Epithelial cell of prostate (primary cell): ENCODE data around the gene CDK10.

ENCODE experiments used
- DNase-seq: peaks from one replicate; pipeline ENCODE4 v3.0.0-alpha.2; 2011; ENCODE audit warnings: low read depth, low spot score
- H3K27ac ChIP-seq: fragments of 450-650 bp; 2 replicates; pipeline ENCODE4 v1.5.1; 2017; ENCODE audit warnings: mild to moderate bottlenecking

CDK10 gene

GRCh38 chr16:89729863-89730593, 43.5 kb downstream of the CDK10 start:
- DNase-seq, result no peak
- no peak overlapping the region for H3K27ac ChIP-seq

GRCh38 chr16:89730610-89731234, 44.2 kb downstream of the CDK10 start:
- DNase-seq, result no peak
- no peak overlapping the region for H3K27ac ChIP-seq

DNA sequence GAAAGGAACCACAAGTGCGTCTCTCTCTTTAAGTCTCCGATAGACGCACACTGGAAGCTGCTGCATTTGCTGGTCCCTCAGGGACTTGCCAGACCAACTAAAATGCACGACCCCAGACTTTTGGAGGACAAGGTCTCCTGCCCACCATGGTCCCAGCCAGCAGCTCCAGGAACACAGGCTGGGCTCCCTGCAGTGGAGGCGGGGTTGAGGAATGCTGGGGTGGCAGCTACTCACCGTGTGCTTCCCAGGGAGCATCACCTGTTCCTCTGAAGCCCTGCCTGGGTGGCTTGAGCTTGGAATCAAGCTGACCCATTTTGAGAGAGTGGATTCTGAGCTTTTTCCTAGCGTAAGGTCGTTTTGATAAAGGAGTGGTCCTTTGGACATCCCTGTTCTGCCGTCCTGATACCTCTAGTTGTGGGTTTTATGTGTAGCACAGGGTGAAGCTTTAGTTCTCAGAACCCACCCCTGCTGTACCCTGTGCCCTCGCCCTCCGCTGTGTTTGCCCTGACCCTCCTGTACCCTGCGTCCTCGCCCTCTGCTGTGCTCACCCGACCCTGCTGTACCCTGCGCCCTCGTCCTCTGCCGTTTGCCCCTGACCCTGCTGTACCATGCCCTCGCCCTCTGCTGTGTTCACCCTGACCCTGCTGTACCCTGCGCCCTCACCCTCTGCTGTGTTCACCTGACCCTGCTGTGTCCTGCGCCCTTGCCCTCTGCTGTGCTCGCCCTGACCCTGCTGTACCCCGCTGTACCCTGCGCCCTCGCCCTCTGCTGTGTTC, 45.8 kb downstream of the CDK10 start:
- no peak for DNase-seq

GRCh38 chr16:89732918-89733242, 46.4 kb downstream of the CDK10 start:
- no peak overlapping the region for H3K27ac ChIP-seq
- no peak for DNase-seq

More for the DNA sequence above, 45.8 kb downstream of the CDK10 start:
- no peak overlapping the region for H3K27ac ChIP-seq

DNA sequence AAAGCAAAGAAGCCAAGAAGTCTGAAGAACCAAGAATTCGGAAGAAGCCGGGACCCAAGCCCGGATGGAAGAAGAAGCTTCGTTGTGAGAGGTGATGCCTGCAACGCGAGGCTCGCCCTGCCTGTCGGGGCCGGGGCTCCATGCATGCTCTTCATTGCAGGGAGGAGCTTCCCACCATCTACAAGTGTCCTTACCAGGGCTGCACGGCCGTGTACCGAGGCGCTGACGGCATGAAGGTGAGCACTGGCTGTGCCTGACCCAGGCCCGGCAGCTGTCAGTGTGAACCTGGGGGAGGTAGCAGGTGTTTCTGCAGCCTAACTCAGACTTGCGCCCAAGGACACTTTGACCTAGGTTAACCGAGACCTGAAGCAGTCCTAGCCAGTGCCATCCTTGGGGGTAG, 46.8 kb downstream of the CDK10 start:
- H3K27ac ChIP-seq, result no peak overlapping the region
- no peak for DNase-seq

DNA sequence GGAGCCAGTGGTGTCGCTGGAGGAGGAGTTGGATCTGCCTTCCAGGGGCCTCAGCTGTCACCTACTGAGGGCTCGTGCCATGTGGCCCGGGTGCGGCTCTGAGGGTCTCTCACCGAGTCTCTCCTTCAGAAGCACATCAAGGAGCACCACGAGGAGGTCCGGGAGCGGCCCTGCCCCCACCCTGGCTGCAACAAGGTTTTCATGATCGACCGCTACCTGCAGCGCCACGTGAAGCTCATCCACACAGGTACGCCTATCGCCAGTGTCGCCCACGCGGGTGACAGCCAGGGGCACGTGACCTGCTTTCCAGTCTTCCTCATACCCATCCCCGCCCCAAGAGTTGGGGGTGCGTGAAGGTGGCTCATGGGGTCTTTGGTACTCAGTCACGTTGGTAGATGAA, 47.3 kb downstream of the CDK10 start:
- H3K27ac ChIP-seq, result no peak overlapping the region
- DNase-seq, result no peak

DNA sequence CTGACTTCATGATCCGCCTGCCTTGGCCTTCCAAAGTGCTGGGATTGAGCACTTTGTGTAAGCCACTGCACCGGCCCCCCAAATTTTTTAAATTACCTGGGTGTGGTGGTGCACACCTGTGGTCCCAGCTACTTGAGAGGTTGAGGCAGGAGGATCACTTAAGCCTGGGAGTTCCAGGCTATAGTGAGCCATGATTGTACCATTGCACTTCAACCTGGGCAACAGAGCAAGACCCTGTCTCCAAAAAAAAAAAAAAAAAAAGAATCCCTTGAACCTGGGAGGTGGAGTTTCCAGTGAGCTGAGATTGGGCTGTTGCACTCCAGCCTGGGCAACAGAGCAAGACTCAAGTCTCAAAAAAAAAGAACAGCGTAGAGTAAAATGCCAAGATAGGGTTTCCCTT, 50.1 kb downstream of the CDK10 start:
- no peak overlapping the region for H3K27ac ChIP-seq
- no peak for DNase-seq

- H3K27ac ChIP-seq, result no peak overlapping the region
- no peak for DNase-seq
Observed at GRCh38 chr16:89737341-89738071, 51.0 kb downstream of the CDK10 start.

DNA sequence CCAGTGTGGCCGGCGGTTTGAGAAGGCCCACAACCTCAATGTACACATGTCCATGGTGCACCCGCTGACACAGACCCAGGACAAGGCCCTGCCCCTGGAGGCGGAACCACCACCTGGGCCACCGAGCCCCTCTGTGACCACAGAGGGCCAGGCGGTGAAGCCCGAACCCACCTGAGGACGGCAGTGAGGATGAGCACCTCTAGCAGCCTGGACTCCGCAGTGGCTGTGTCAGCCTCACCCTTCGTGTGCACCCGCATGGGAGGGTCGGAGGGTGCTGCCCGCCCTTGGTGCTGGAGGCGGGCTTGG, 51.5 kb downstream of the CDK10 start:
- DNase-seq, result no peak
- H3K27ac ChIP-seq, result no peak overlapping the region

DNA sequence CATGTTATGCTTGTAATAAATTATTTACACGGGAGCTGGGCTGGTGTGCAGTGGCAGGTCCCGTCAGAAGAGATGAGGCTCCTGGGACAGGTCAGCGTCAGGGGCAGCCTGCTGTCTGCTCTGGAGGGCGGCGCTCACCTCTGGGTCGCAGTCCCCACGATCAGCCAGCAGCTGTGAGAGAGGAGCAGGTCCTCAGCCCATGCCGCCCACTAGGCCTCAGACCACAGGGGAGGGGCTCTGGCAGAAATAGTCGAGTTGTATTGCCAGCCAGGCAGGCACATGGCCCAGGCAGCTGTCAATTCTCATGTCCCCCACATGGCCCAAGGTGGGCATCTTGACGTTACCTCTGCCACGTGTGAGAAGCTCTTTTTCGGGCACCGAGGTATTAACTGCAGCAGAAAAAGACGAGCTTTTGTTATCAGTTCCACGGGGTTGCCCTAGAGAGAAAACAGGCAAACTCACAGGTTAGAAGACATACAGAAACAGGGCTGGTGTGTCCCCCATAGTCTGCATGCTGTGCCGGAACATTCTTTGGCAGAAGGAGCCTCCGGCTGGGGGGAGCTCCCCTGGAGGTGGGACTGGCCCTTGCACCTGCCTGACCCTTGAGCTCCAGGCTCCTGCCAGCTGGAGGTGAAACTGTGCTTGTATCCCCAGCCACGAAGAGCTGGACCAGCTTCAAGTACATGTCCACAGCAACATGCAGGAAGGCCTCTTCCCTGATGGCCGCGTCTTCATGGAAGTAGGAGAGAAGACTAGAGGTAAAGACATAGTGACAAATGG, 52.2 kb downstream of the CDK10 start:
- DNase-seq, result no peak
- H3K27ac ChIP-seq, result no peak overlapping the region

- H3K27ac ChIP-seq, result no peak overlapping the region
- DNase-seq, result no peak
Observed at GRCh38 chr16:89739383-89739782, 52.9 kb downstream of the CDK10 start.

DNA sequence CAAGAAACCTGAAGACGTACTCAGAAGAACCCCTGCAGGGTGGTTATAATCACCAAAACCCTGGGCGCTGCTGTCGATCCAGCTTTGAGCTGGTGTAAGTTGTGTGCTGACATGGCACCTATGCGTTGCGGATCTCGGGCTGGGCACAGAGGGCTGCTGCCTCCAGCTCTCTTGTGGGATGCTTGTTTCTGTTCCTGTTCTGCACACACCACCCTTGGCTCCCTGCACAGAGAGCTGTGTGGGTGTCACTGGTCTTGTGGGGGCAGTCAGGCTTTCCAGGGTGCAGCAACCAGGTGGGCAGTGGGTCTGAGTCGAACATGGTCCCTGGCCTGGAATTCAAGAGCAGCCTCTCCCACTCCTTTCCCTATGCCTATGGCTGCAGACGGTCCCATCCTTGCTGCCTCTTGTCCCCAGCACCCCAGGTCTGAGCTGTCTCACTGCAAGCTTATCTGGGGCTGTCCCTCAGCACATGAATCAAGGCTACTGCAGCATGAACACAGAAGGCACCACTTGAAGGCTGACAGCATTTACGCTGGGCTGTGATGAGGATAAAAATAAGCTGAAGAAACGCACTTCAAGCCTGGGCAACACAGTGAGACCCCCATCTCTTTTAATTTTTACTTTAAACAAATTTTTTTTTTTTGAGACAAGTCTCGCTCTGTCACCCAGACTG, 55.0 kb downstream of the CDK10 start:
- no peak overlapping the region for H3K27ac ChIP-seq
- no peak for DNase-seq

DNA sequence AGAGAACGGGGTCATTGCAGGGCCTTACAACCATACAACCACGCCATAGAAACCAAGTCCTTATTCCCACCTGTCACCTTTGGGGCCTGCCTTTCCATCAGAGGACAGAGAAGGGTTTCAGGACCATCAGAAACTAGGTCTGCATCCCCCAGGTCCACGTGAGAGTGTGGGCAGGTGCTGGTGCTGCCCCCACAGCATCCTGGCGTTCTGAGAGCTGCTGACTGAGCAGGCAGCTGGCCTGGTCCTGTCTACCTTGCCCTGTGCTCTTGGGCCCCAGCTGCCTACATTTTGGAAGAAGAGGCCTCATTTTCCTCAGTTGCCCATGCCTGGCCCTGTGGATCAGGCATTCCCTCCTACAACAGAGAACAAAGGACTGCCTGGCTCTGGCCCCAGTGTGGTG, 56.5 kb downstream of the CDK10 start:
- no peak overlapping the region for H3K27ac ChIP-seq
- DNase-seq, result no peak

DNA sequence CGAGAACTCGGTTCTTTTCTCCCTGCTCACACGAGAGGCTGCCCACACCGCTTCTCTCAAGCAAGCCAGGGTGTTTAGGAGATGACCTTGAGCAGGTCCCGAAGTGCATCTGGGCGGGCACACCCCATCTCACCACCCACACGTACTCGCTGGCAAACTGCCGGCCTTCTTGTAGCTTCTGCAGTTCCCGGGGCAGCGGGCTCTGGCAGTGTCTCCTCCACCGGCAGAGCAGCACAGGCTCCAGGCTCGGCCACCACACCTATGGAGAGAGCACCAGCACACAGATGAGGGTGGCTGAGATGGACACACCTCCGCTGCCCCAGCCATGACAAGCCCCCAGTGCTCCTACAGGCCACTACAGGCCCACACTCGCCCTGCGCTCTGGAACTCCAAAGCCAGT, 58.3 kb downstream of the CDK10 start:
- no peak overlapping the region for H3K27ac ChIP-seq
- DNase-seq, result no peak
